Loucy (cell line): ENCODE data around the gene MTMR8.

Experiments used
- CTCF ChIP-seq: fragments of 200-600 bp; sonication (generic); conservative IDR thresholded peaks from 2 replicates; pipeline ENCODE4 v1.5.1; 2014; ENCODE audit warnings: mild to moderate bottlenecking, antibody characterized with exemption, low read length
- EZH2phosphoT487 ChIP-seq: fragments of 200-600 bp; IDR thresholded peaks from 2 replicates; pipeline ENCODE4 v1.6.1; 2018; ENCODE audit warnings: antibody characterized with exemption, mild to moderate bottlenecking, moderate library complexity, borderline replicate concordance

- TF ChIP-seq CTCF (no peak), EZH2phosphoT487 (no peak)
These were observed 17.5 kb downstream of the MTMR8 start for GRCh38 chrX:64377753-64378152.
